ENCODE data around the gene IFITM10. TPM values are rescaled to one million over a fixed set of nuclear protein-coding genes. Genes with fewer than 3 reads are reported as not detected.

Gene IFITM10
- total RNA-seq, 4 donors from 2014 or later = 0.13 to 0.85 (median 0.31) TPM; not detected in 1

- H3K4me3 ChIP-seq = no peak overlapping the region
- peaks cover 10% of the 10 kb centered on the region for H3K27me3 ChIP-seq
- H3K27ac ChIP-seq = no peak overlapping the region
- no CpG with 5 or more reads among the region's 8 CpGs for WGBS, 2 donors (ENCODE audit: low coverage in 1 of 2)
- H3K9me3 ChIP-seq = no peaks in the 10 kb centered on the region
- peaks cover 0 to 42% (median under 1%) of the 10 kb centered on the region in 3 donors for H3K4me1 ChIP-seq
- TF ChIP-seq POLR2A (IDR thresholded peaks at IDR 0.05) = no peak
- TF ChIP-seq EP300 (IDR thresholded peaks at IDR 0.05) = no peak
- peaks cover 0 to 76% of the 10 kb centered on the region in 2 donors for H3K36me3 ChIP-seq
- no peak for ATAC-seq
Observed at GRCh38 chr11:1754376-1755150, 4.2 kb upstream of the IFITM10 start.

- Histone ChIP-seq H3K27ac (no peak overlapping the region), H3K4me3 (no peak overlapping the region), H3K4me1 (peaks cover 0 to 42% (median 4%) of the 10 kb centered on the region in 3 donors), H3K9me3 (no peaks in the 10 kb centered on the region), H3K36me3 (peaks cover 0 to 69% of the 10 kb centered on the region in 2 donors), H3K27me3 (peaks cover 16% of the 10 kb centered on the region)
- no CpG with 5 or more reads among the region's 14 CpGs for WGBS, 2 donors (ENCODE audit: low coverage in 1 of 2)
- no peak for ATAC-seq
- TF ChIP-seq CTCF (IDR thresholded peaks at IDR 0.05) (no peak), POLR2A (IDR thresholded peaks at IDR 0.05) (no peak), POLR2AphosphoS5 (IDR thresholded peaks at IDR 0.05) (no peak), EP300 (IDR thresholded peaks at IDR 0.05) (no peak)
Observed at GRCh38 chr11:1753929-1754305, 3.5 kb upstream of the IFITM10 start.

GRCh38 chr11:1753229-1753928, 3.0 kb upstream of the IFITM10 start:
- ATAC-seq = no peak
- Histone ChIP-seq H3K27ac (no peak overlapping the region), H3K4me3 (no peak overlapping the region), H3K4me1 (peaks cover 0 to 42% (median 9%) of the 10 kb centered on the region in 3 donors), H3K27me3 (peaks cover 22% of the 10 kb centered on the region), H3K9me3 (no peaks in the 10 kb centered on the region), H3K36me3 (peaks cover 0 to 64% of the 10 kb centered on the region in 2 donors)
- TF ChIP-seq CTCF (IDR thresholded peaks at IDR 0.05) (no peak), POLR2AphosphoS5 (IDR thresholded peaks at IDR 0.05) (no peak), EP300 (IDR thresholded peaks at IDR 0.05) (no peak), POLR2A (IDR thresholded peaks at IDR 0.05) (no peak)
- no CpG with 5 or more reads among the region's 38 CpGs for WGBS, 2 donors (ENCODE audit: low coverage in 1 of 2)

- no peak overlapping the region for H3K4me3 ChIP-seq
- H3K27me3 ChIP-seq = peaks cover 27% of the 10 kb centered on the region
- TF ChIP-seq EP300 (IDR thresholded peaks at IDR 0.05) (no peak), CTCF (IDR thresholded peaks at IDR 0.05) (no peak), POLR2A (IDR thresholded peaks at IDR 0.05) (no peak), POLR2AphosphoS5 (IDR thresholded peaks at IDR 0.05) (no peak)
- peaks cover 0 to 59% of the 10 kb centered on the region in 2 donors for H3K36me3 ChIP-seq
- no CpG with 5 or more reads among the region's 10 CpGs for WGBS, 2 donors (ENCODE audit: low coverage in 1 of 2)
- H3K9me3 ChIP-seq = no peaks in the 10 kb centered on the region
- peaks cover 0 to 46% (median 10%) of the 10 kb centered on the region in 3 donors for H3K4me1 ChIP-seq
- ATAC-seq = no peak
- no peak overlapping the region for H3K27ac ChIP-seq
Observed at GRCh38 chr11:1752907-1753228, 2.5 kb upstream of the IFITM10 start.

GRCh38 chr11:1751999-1752906, 1.9 kb upstream of the IFITM10 start:
- peaks cover 0 to 46% (median 10%) of the 10 kb centered on the region in 3 donors for H3K4me1 ChIP-seq
- WGBS, 2 donors (ENCODE audit: low coverage in 1 of 2) = no CpG with 5 or more reads among the region's 24 CpGs

More at GRCh38 chr11:1751999-1752906, 1.9 kb upstream of the IFITM10 start:
- no peak for TF ChIP-seq EP300 (IDR thresholded peaks at IDR 0.05)
- TF ChIP-seq POLR2AphosphoS5 (IDR thresholded peaks at IDR 0.05) = no peak
- TF ChIP-seq CTCF (IDR thresholded peaks at IDR 0.05) = no peak
- TF ChIP-seq POLR2A (IDR thresholded peaks at IDR 0.05) = no peak
- ATAC-seq = no peak
- peaks cover 0 to 53% of the 10 kb centered on the region in 2 donors for H3K36me3 ChIP-seq
- H3K27me3 ChIP-seq = peaks cover 30% of the 10 kb centered on the region
- H3K27ac ChIP-seq = no peak overlapping the region
- H3K9me3 ChIP-seq = no peaks in the 10 kb centered on the region
- no peak overlapping the region for H3K4me3 ChIP-seq
